Neuronal stem cell (in vitro differentiated cells): ENCODE data around the gene MEIOC.

Source experiments
- DNase-seq: peaks from one replicate; pipeline ENCODE4 v3.0.0-alpha.2; 2013; ENCODE audit warnings: low spot score
- H2AFZ ChIP-seq: one replicate; pipeline ENCODE4 v1.6.1; 2013; ENCODE audit warnings: mild to moderate bottlenecking, low read length, inconsistent platforms
- H2AK5ac ChIP-seq: 2 replicates; pipeline ENCODE4 v1.6.1; 2013; ENCODE audit warnings: low read depth, mild to moderate bottlenecking, inconsistent platforms, low read length, moderate library complexity, mixed read lengths
- H2BK120ac ChIP-seq: 2 replicates; pipeline ENCODE4 v1.6.1; 2013; ENCODE audit warnings: low read depth, mild to moderate bottlenecking, inconsistent platforms, low read length, moderate library complexity, mixed read lengths
- H2BK12ac ChIP-seq: one replicate; pipeline ENCODE4 v1.6.1; 2013; ENCODE audit warnings: low read length, inconsistent platforms
- H2BK15ac ChIP-seq: 2 replicates; pipeline ENCODE4 v1.6.1; 2013; ENCODE audit warnings: mild to moderate bottlenecking, low read length, inconsistent platforms, mixed read lengths
- H2BK5ac ChIP-seq: one replicate; pipeline ENCODE4 v1.6.1; 2013; ENCODE audit warnings: inconsistent platforms, mild to moderate bottlenecking, low read length, moderate library complexity
- H3K14ac ChIP-seq: one replicate; pipeline ENCODE4 v1.6.1; 2013; ENCODE audit warnings: low read length, inconsistent platforms
- H3K18ac ChIP-seq: 2 replicates; pipeline ENCODE4 v1.6.1; 2013; ENCODE audit warnings: low read length, inconsistent platforms
- H3K23ac ChIP-seq: 2 replicates; pipeline ENCODE4 v1.6.1; 2013; ENCODE audit warnings: low read depth, mild to moderate bottlenecking, mixed read lengths, low read length, inconsistent platforms; ENCODE audit not compliant: poor library complexity
- H3K27ac ChIP-seq: replicated peaks from 3 replicates; pipeline ENCODE4 v1.5.1; 2013; ENCODE audit warnings: low read length, inconsistent platforms
- H3K27me3 ChIP-seq, 3 experiments: 2 replicates each; pipeline ENCODE4 v1.6.1; 2013; ENCODE audit warnings: low read length in 3 of 3, mild to moderate bottlenecking in 2 of 3, inconsistent platforms in 1 of 3, low read depth in 1 of 3, mixed read lengths in 1 of 3, moderate library complexity in 1 of 3; ENCODE audit not compliant: control insufficient read depth in 3 of 3, insufficient read depth in 3 of 3
- H3K36me3 ChIP-seq, 2 donors: replicated peaks in 1 of 2; 2 replicates each; pipeline ENCODE4 v1.6.1; 2013; ENCODE audit warnings: low read length in 2 of 2; ENCODE audit not compliant: control insufficient read depth in 2 of 2, insufficient read depth in 2 of 2
- H3K4ac ChIP-seq: 2 replicates; pipeline ENCODE4 v1.6.1; 2013; ENCODE audit warnings: inconsistent platforms, mild to moderate bottlenecking, low read length, moderate library complexity
- H3K4me1 ChIP-seq, 2 donors: 1 replicate in 1 of 2; 2 replicates in 1 of 2; pipeline ENCODE4 v1.6.1; 2013; ENCODE audit warnings: low read length in 2 of 2, low read depth in 1 of 2; ENCODE audit not compliant: control insufficient read depth in 2 of 2, insufficient read depth in 1 of 2
- H3K4me2 ChIP-seq: one replicate; pipeline ENCODE4 v1.6.1; 2013; ENCODE audit warnings: mild to moderate bottlenecking, low read length, inconsistent platforms; ENCODE audit not compliant: insufficient read depth, poor library complexity, severe bottlenecking
- H3K4me3 ChIP-seq, 2 donors: 2 replicates each; pipeline ENCODE4 v1.5.1; 2013; ENCODE audit warnings: low read length in 2 of 2, mild to moderate bottlenecking in 2 of 2, inconsistent platforms in 1 of 2, moderate library complexity in 1 of 2
- H3K79me1 ChIP-seq: one replicate; pipeline ENCODE4 v1.6.1; 2013; ENCODE audit warnings: low read depth, mild to moderate bottlenecking, inconsistent platforms, low read length, moderate library complexity
- H3K9ac ChIP-seq: one replicate; pipeline ENCODE4 v1.6.1; 2013; ENCODE audit warnings: mild to moderate bottlenecking, low read depth, low read length, inconsistent platforms; ENCODE audit not compliant: poor library complexity
- H3K9me3 ChIP-seq, 2 donors: replicated peaks in 1 of 2; 2 replicates each; pipeline versions ENCODE3 to v1.6.1; 2013; ENCODE audit warnings: low read length in 2 of 2, mild to moderate bottlenecking in 2 of 2, inconsistent platforms in 1 of 2, low read depth in 1 of 2, mixed read lengths in 1 of 2, moderate library complexity in 1 of 2; ENCODE audit not compliant: control insufficient read depth in 2 of 2, insufficient read depth in 1 of 2
- H4K8ac ChIP-seq: one replicate; pipeline ENCODE4 v1.6.1; 2013; ENCODE audit warnings: low read depth, mild to moderate bottlenecking, inconsistent platforms, low read length, moderate library complexity
- H4K91ac ChIP-seq: one replicate; pipeline ENCODE4 v1.6.1; 2013; ENCODE audit warnings: low read length, low read depth, mild to moderate bottlenecking, inconsistent platforms; ENCODE audit not compliant: poor library complexity
- WGBS, 2 donors: extraction: QIAGEN DNeasy Blood & Tissue Kit; methylation state at CpG; one replicate each; pipeline ENCODE4 v1.1.7; 2013; ENCODE audit warnings: missing lambda C conversion rate in 2 of 2, mixed read lengths in 1 of 2; ENCODE audit not compliant: insufficient read length in 2 of 2, insufficient replicate concordance in 1 of 2; ENCODE audit errors: extremely low coverage in 2 of 2; 5-methylcytosine and 5-hydroxymethylcytosine counted together

Gene MEIOC

GRCh38 chr17:44708401-44709263, 52.4 kb downstream of the MEIOC start, which contains the start of gene DBF4B:
TSS of gene DBF4B (plus strand) at chr17:44708665. CDS start at chr17:44708821, 156 bp downstream.
- Histone ChIP-seq H3K4me2 (peak within 1 kb of the TSS; percentile 71), H3K14ac (peak within 1 kb of the TSS; percentile 49), H2BK15ac (no peak within 1 kb of the TSS), H3K79me1 (peaks cover 2% of the 10 kb centered on the region), H3K27me3 (peaks cover 0 to 1% (median 0%) of the 10 kb centered on the region in 3 experiments), H2BK5ac (peak within 1 kb of the TSS; percentile 56), H2AK5ac (peak within 1 kb of the TSS; percentile 17), H3K27ac (peak within 1 kb of the TSS; percentile 87), H3K9me3 (no peaks in the 10 kb centered on the region), H4K91ac (no peak within 1 kb of the TSS), H3K4me3 (peak within 1 kb of the TSS; percentile 94 to 96), H2AFZ (peak within 1 kb of the TSS; percentile 85), H3K36me3 (peaks cover under 1 to 21% of the 10 kb centered on the region in 2 donors), H2BK12ac (no peak within 1 kb of the TSS), H4K8ac (peak within 1 kb of the TSS; percentile 20), H3K23ac (peak within 1 kb of the TSS; percentile 26), H3K4me1 (peaks cover 3 to 4% of the 10 kb centered on the region in 2 donors), H3K4ac (no peak within 1 kb of the TSS), H3K18ac (peak within 1 kb of the TSS; percentile 50), H3K9ac (peak within 1 kb of the TSS; percentile 96), H2BK120ac (no peak within 1 kb of the TSS)
- no CpG with 5 or more reads among the region's 52 CpGs for WGBS, 2 donors
- peak; percentile 85 for DNase-seq

- H2BK15ac ChIP-seq: no peak overlapping the region
- no peak overlapping the region for H3K9ac ChIP-seq
- H2BK12ac ChIP-seq: no peak overlapping the region
- H2BK120ac ChIP-seq: no peak overlapping the region
- no peak overlapping the region for H4K91ac ChIP-seq
- no peak overlapping the region for H2AK5ac ChIP-seq
- H3K4me2 ChIP-seq: no peak overlapping the region
- no peaks in the 10 kb centered on the region for H3K27me3 ChIP-seq
- H3K79me1 ChIP-seq: no peaks in the 10 kb centered on the region
- no peak overlapping the region for H2AFZ ChIP-seq
- no peak overlapping the region for H3K23ac ChIP-seq
- H3K4me1 ChIP-seq: no peaks in the 10 kb centered on the region
- no peak overlapping the region for H3K4me3 ChIP-seq
- no peak overlapping the region for H2BK5ac ChIP-seq
- peaks cover 0 to 6% of the 10 kb centered on the region in 2 donors for H3K9me3 ChIP-seq
- no peak for DNase-seq
- H3K14ac ChIP-seq: no peak overlapping the region
- H3K27ac ChIP-seq: no peak overlapping the region
- no peak overlapping the region for H4K8ac ChIP-seq
- no CpG with 5 or more reads among the region's 1 CpG for WGBS, 2 donors
- H3K36me3 ChIP-seq: peaks cover 11 to 83% of the 10 kb centered on the region in 2 donors
- H3K4ac ChIP-seq: no peak overlapping the region
- H3K18ac ChIP-seq: no peak overlapping the region
These were observed 63.2 kb downstream of the MEIOC start for GRCh38 chr17:44719444-44719843.

- peaks cover 11 to 90% of the 10 kb centered on the region in 2 donors for H3K36me3 ChIP-seq
- no peak overlapping the region for H3K18ac ChIP-seq
- no peak overlapping the region for H3K27ac ChIP-seq
- no peak overlapping the region for H3K4me3 ChIP-seq
- no peak overlapping the region for H4K91ac ChIP-seq
- no peak overlapping the region for H2BK120ac ChIP-seq
- no peak overlapping the region for H3K4ac ChIP-seq
- no peak overlapping the region for H3K23ac ChIP-seq
- H2BK5ac ChIP-seq: no peak overlapping the region
- H3K79me1 ChIP-seq: no peaks in the 10 kb centered on the region
- no CpG with 5 or more reads among the region's 5 CpGs for WGBS, 2 donors
- H3K9me3 ChIP-seq: peaks cover 0 to 6% of the 10 kb centered on the region in 2 donors
- no peak overlapping the region for H2BK15ac ChIP-seq
- no peak overlapping the region for H3K14ac ChIP-seq
- no peak overlapping the region for H3K4me2 ChIP-seq
- no peak overlapping the region for H2AFZ ChIP-seq
- no peak overlapping the region for H3K9ac ChIP-seq
- no peak overlapping the region for H2BK12ac ChIP-seq
- no peak for DNase-seq
- H3K4me1 ChIP-seq: no peaks in the 10 kb centered on the region
- no peak overlapping the region for H2AK5ac ChIP-seq
- no peaks in the 10 kb centered on the region for H3K27me3 ChIP-seq
- H4K8ac ChIP-seq: no peak overlapping the region
These were observed 66.0 kb downstream of the MEIOC start for GRCh38 chr17:44722254-44722653.
